Stimulated activated CD4-positive, alpha-beta T cell treated with anti-CD3 and anti-CD28 coated beads, Interleukin-12 subunit alpha, Interleukin-12 subunit beta, amount 100 ng/mL, for 4 hours (primary cell): ENCODE measurements around the gene GPBP1.
A peak's percentile ranks its signal among the peaks of the same experiment; 100 is the strongest.
"Not testable (repeated sequence)": the region's sequence is repeated elsewhere in the genome, so short reads cannot be mapped to it uniquely, and the experiment has no call there.

Experiments used
- DNase-seq: peaks from one replicate; pipeline ENCODE4 v3.0.0-alpha.2; 2020

GPBP1 gene, protein sequence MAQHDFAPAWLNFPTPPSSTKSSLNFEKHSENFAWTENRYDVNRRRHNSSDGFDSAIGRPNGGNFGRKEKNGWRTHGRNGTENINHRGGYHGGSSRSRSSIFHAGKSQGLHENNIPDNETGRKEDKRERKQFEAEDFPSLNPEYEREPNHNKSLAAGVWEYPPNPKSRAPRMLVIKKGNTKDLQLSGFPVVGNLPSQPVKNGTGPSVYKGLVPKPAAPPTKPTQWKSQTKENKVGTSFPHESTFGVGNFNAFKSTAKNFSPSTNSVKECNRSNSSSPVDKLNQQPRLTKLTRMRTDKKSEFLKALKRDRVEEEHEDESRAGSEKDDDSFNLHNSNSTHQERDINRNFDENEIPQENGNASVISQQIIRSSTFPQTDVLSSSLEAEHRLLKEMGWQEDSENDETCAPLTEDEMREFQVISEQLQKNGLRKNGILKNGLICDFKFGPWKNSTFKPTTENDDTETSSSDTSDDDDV

GRCh38 chr5:57173319-57174127, at the start of gene GPBP1:
GPBP1 (plus strand) TSS chr5:57174059; CDS start chr5:57214131, 40,072 bp downstream.
- peak; percentile 96 for DNase-seq

GRCh38 chr5:57128325-57128724, 45.5 kb upstream of the GPBP1 start:
- no peak for DNase-seq

DNA sequence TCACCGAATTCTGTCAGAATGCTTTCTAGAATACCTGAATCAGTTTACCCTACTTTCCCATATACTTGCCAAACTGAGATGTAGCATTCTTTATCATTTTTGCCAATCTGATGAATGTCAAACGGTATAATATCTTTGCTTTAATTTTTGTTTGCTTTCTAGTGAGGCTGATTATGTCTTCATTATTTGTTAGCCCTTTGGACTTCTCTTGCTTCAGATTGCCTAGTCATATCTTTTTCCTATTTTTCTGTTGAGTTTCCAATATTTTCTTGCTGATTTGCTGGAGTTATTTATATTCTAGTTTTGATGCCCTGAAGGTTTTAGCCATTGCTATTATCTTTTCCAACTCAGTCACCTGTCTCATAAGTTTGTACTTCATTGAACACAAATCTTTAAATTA, 40.3 kb upstream of the GPBP1 start:
- no peak for DNase-seq

GRCh38 chr5:57137401-57137800, 36.5 kb upstream of the GPBP1 start:
- DNase-seq, result no peak

- no peak for DNase-seq
Measured at GRCh38 chr5:57152316-57152715, 21.5 kb upstream of the GPBP1 start.

- DNase-seq, result no peak
Measured at GRCh38 chr5:57155033-57155432, 18.8 kb upstream of the GPBP1 start.

GRCh38 chr5:57157131-57157530, 16.7 kb upstream of the GPBP1 start:
- no peak for DNase-seq

- no peak for DNase-seq
Measured at GRCh38 chr5:57157666-57158065, 16.2 kb upstream of the GPBP1 start.

DNA sequence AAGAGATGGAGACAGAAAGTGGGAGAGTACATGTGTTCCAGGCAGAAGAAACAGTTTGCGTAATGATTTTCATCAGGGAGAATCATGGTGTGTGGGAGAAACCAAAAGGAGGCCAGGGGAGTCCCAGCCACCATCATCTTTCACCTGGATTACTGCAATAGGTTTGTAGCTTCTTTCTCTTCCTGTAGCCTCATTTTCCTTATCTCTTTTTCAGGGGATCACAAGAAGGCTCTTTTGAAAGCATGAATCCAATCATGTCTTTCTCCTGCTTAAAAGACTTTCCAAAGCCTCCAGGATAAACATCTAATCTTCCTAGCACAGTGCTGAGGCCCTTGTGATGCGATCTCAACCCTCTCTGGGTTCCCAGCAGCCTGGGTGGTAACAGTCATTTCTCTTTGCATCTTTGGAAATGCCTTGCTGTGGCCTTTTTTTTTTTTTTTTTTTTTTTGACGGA, 10.3 kb upstream of the GPBP1 start:
- DNase-seq, result no peak

DNA sequence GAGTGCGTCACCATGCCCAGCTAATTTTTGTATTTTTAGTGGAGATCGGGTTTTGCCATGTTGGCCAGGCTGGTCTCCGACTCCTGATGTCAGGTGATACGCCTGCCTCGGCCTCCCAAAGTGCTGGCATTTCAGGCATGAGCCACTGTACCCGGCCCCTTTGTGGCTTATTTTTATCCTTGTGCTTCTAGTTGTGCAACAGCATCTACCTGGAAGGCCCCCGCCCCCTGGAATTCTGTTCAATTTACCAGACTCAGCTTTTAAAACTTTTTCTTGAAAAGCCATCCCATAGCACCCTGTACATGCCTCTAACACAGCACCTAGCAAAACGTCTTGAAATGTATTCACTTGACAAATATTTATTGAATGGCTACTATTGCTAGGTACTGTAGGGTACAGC, 9.7 kb upstream of the GPBP1 start:
- no peak for DNase-seq

DNA sequence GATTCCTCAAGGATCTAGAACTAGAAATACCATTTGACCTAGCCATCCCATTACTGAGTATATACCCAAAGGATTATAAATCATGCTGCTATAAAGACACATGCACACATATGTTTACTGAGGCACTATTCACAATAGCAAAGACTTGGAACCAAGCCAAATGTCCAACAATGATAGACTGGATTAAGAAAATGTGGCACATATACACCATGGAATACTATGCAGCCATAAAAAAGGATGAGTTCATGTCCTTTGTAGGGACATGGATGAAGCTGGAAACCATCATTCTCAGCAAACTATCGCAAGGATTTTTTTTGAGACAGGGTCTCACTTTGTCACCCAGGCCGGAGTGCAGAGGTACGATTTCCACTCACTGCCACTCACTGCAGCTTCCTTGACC, 8.7 kb upstream of the GPBP1 start:
- DNase-seq, result not testable (repeated sequence)

DNA sequence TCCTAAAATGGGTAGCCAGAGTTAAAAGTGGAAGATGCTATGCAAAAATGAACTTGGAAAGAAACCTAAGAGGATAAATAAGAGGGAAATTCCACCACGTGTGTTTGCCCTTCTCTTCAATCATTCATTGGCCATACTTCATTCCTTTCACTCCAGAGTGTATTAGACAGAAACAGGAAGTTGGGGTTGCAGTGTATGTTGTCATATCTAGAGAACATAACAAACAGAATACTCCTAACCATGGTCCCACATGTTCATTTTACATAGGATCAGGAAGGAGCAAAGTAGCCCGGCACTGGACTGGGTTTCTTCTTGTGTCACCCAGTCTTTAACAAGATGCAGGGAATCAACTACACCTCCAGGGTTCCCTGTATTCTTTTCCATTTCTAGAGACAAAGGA, 7.6 kb upstream of the GPBP1 start:
- DNase-seq, result no peak

- DNase-seq, result no peak
Measured at GRCh38 chr5:57167201-57167600, 6.7 kb upstream of the GPBP1 start.

- DNase-seq, result not testable (repeated sequence)
Measured at GRCh38 chr5:57170116-57170515, 3.7 kb upstream of the GPBP1 start.

GRCh38 chr5:57171816-57172465, 1.9 kb upstream of the GPBP1 start:
- DNase-seq, result peak; percentile 12

DNA sequence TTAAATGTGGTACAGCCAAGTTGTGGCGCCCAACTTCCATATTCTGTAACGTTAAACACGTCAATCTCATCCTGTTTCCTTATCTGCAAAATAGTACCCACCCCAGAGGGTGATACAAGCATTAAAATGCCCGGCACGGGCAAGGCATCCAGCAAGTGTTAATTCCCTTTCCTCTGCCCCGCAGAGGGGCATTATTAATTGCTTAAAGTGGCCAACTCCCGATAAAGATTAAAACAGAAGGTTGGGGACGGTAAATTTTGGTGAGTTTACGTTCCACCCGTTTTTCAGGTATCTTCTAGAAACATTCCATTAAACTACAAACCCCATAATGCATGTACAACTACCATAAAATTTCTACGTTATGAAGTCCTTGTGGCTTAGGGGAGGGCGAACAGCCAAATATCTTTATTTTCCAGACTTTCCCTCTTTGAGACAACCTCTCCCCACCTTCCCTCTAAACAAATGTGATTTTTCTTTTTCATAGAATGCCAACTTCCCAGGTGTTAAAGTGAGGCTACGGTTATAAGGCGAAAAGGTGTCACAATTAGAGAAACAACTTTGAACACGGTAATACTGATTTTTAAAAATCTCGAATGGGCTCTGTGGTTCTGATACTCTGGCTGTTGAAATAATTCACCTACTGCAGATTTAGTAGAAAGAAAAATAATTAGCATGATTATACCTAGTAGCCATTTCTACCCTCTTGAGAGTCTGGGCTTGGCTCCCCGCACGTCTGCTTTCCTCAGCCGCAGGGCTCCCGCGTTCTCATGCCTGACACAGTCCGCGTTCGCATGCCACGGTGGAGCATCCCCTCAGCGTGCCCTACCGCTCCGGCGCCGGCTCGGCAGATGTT, 1.2 kb upstream of the GPBP1 start:
- DNase-seq, result peak; percentile 17

- peak; percentile 22 for DNase-seq
Measured at GRCh38 chr5:57174128-57174889, 450 bp downstream of the GPBP1 start.

DNA sequence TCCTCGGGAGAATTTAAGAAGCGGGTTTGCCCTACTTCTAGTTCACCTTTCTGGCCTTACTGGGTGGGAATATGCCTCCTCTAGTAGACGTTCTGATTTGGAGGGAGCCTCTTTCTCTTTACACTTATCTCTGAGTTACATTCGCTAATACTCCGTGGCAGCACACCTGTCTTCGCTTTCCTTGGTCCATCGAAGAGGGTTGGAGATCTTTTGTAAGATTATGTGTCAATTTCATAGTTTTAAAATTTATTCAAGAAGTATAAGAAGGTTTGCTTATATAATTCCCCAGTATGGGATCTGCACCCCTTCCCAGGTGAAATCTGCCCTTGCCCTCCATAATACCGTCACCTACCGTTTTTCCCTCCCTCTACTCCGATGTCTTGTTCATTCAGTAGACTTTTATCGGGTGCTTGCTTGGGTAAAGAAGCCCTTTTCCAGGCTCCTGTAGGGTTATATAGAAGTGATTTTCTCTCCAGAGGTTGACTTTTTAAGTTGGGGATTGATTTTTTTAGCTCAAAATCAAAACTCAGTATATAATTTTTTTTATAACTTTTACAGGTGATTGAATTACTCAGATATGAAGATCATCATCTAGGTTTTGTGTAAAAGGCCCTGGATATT, 1.1 kb downstream of the GPBP1 start:
- DNase-seq, result no peak

DNA sequence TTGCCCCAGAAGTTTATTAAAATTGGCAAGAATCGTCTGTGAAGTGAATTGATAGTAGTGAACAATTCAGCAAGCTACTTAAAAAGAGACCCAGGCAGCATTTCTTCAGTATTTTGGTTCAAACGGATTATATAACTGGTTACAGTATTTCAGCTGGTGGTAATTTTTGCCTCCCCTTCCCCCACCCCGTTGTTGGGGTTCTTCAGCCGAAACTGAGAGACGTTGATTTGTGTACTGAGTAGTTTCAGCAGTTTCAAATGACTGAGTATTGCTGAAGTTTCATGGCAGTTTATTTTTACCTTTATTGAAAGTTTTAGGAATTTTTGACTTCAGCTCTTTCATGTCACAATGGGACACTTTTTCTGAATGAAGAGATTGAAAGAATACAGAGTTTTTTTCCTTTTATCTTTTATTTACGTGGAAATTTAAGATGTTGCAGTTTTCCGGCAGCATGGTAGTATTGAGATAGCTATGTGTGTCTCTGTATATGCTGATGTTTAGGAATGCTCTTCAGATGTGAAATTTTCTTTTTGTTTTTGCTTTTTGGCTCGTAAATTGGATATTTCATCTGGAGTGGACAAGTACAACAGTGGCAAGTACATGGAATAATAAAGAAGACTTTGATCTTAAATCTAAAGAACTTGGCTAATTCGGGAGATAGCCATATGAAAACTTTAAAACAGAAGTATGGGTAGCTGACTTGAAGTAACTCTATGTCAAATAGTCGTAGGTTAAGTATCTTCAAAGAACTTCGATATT, 1.9 kb downstream of the GPBP1 start:
- DNase-seq, result peak; percentile 39

DNA sequence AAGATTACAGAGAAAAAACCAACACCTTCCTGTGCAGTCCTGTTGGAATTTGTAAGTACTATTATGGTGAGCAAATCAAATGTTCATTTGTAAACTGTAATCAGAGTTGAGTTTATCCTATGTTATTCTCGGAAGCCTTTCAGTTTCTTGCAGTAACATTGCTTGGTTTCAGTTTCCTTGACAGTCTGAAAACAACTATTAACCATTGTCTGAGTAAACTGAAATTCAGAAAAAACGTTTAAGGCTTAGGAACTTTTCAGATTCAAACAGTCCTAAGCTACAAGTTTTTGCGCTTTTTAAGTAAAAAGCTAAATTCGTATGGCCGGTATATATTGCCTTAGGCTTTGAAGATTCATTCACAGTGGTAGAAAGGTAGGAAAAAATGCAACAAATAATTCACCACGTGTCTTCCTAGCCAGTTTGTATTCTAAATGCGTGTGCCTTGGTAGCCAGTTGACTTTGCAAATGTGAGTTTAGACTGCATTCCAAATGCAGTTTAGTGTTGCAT, 2.5 kb downstream of the GPBP1 start:
- DNase-seq, result no peak
